Measurements from ENCODE around the gene MRPL30. TPM values are rescaled to one million over a fixed set of nuclear protein-coding genes. Genes with fewer than 3 reads are reported as not detected.
"Not testable (repeated sequence)": the region's sequence is repeated elsewhere in the genome, so short reads cannot be mapped to it uniquely, and the experiment has no call there.

Gene MRPL30
- total and polyA plus RNA-seq, 2 donors from 2014 or later = 24.6 to 31.2 TPM

DNA sequence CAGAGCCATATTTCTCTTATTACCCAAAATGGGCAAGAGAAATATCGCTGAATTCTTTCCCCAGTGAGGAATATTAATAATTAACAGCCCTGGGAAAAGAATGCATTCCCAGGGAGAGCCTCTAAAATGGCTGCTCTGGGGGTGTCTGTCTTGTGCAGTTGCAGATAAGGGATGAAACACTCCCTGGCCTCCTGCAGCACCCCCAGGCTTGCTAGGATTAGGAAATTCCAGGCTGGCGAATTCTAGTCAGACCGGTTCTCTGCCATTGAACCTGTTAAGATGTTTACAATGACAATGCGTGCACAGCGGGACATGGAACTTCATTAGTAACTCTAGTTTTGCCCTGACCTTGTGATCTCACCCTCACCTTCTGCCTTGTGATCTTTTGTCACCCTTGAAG, 24.5 kb downstream of the MRPL30 start:
- no peaks in the 10 kb centered on the region for H3K4me1 ChIP-seq (ENCODE audit: control insufficient read depth in 2 of 3, insufficient read depth in 2 of 3, low read depth in 1 of 3, low read length in 3 of 3)
- no peak overlapping the region for H3K4me3 ChIP-seq (ENCODE audit: low read length in 3 of 3)
- TF ChIP-seq, protein P1, sequence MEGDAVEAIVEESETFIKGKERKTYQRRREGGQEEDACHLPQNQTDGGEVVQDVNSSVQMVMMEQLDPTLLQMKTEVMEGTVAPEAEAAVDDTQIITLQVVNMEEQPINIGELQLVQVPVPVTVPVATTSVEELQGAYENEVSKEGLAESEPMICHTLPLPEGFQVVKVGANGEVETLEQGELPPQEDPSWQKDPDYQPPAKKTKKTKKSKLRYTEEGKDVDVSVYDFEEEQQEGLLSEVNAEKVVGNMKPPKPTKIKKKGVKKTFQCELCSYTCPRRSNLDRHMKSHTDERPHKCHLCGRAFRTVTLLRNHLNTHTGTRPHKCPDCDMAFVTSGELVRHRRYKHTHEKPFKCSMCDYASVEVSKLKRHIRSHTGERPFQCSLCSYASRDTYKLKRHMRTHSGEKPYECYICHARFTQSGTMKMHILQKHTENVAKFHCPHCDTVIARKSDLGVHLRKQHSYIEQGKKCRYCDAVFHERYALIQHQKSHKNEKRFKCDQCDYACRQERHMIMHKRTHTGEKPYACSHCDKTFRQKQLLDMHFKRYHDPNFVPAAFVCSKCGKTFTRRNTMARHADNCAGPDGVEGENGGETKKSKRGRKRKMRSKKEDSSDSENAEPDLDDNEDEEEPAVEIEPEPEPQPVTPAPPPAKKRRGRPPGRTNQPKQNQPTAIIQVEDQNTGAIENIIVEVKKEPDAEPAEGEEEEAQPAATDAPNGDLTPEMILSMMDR (IDR thresholded peaks at IDR 0.05; ENCODE audit: borderline replicate concordance, extremely low read depth, insufficient read depth) = no peak
- H3K9ac ChIP-seq (ENCODE audit: low read length in 3 of 3) = no peak overlapping the region
- no peak for FAIRE-seq
- H3K27ac ChIP-seq (ENCODE audit: low read depth in 2 of 2, low read length in 2 of 2) = no peak overlapping the region
- no peak for DNase-seq
- no peaks in the 10 kb centered on the region for H3K27me3 ChIP-seq (ENCODE audit: control insufficient read depth, insufficient read depth, low read length)
- peaks cover 0 to 5% (median 0%) of the 10 kb centered on the region in 3 donors for H3K9me3 ChIP-seq (ENCODE audit: control insufficient read depth in 2 of 3, insufficient read depth in 1 of 3, low read length in 3 of 3)
- intact Hi-C loops (cut with DNase I) = no loop called here
- no peaks in the 10 kb centered on the region for H3K36me3 ChIP-seq (ENCODE audit: control insufficient read depth in 2 of 3, insufficient read depth in 3 of 3, low read length in 3 of 3)

DNA sequence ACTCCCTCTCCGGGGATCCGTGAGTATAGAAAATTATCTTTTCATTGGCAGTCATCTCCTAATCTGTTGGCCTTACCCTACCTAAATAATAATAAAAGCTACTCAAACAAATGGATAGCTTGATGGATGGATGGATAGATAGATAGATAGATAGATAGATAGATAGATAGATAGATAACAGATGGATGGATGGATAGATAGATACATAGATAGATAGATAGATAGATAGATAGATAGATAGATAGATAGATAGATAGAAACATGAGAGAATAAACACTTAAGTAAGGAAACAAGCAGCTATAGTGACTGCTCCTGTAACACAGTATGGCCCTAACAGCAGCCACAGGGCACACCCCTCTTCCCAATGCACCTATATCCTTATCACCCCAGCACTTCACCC, 35.1 kb downstream of the MRPL30 start:
- H3K9me3 ChIP-seq (ENCODE audit: control insufficient read depth in 2 of 3, insufficient read depth in 1 of 3, low read length in 3 of 3) = no peaks in the 10 kb centered on the region
- FAIRE-seq = no peak
- intact Hi-C loops (cut with DNase I) = no loop called here
- TF ChIP-seq, protein P1 (IDR thresholded peaks at IDR 0.05; ENCODE audit: borderline replicate concordance, extremely low read depth, insufficient read depth) = no peak
- H3K27me3 ChIP-seq (ENCODE audit: control insufficient read depth, insufficient read depth, low read length) = no peaks in the 10 kb centered on the region
- no peak overlapping the region for H3K4me3 ChIP-seq (ENCODE audit: low read length in 3 of 3)
- H3K9ac ChIP-seq (ENCODE audit: low read length in 3 of 3) = no peak overlapping the region
- no peaks in the 10 kb centered on the region for H3K4me1 ChIP-seq (ENCODE audit: control insufficient read depth in 2 of 3, insufficient read depth in 2 of 3, low read depth in 1 of 3, low read length in 3 of 3)
- H3K36me3 ChIP-seq (ENCODE audit: control insufficient read depth in 2 of 3, insufficient read depth in 3 of 3, low read length in 3 of 3) = no peaks in the 10 kb centered on the region
- no peak for DNase-seq
- no peak overlapping the region for H3K27ac ChIP-seq (ENCODE audit: low read depth in 2 of 2, low read length in 2 of 2)

DNA sequence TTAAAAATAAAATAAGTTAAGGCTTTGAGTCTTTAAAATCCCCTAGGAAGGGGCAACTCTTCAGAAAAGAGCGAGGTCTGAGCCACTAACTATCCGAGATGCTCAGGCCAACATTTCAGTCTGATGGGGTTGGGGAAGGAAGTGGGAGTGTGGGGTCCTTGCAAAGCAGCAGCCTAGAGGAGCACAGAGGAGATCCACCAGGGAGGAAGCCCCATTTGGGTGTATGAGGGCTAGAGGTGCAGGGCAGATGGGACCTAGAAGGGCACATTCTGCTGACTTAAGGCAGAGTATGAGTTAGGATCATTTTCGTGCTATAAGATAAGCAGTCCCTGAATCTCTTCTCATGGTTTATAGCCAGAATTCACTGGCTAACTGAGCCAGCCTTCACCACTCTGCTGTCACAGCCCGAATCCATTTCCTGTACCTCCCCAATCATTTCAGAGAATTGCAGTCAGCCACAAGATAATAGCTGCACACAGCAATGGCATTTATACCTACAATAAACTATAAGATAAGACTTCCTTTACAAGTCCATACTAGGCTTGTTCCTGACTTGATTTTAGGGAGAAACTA, 37.0 kb downstream of the MRPL30 start:
- no peak overlapping the region for H3K9ac ChIP-seq (ENCODE audit: low read length in 3 of 3)
- TF ChIP-seq, protein P1 (IDR thresholded peaks at IDR 0.05; ENCODE audit: borderline replicate concordance, extremely low read depth, insufficient read depth) = no peak
- H3K9me3 ChIP-seq (ENCODE audit: control insufficient read depth in 2 of 3, insufficient read depth in 1 of 3, low read length in 3 of 3) = no peaks in the 10 kb centered on the region
- H3K36me3 ChIP-seq (ENCODE audit: control insufficient read depth in 2 of 3, insufficient read depth in 3 of 3, low read length in 3 of 3) = no peaks in the 10 kb centered on the region
- intact Hi-C loops (cut with DNase I) = no loop called here
- no peak overlapping the region for H3K4me3 ChIP-seq (ENCODE audit: low read length in 3 of 3)
- DNase-seq (no peak), FAIRE-seq (no peak)
- no peaks in the 10 kb centered on the region for H3K27me3 ChIP-seq (ENCODE audit: control insufficient read depth, insufficient read depth, low read length)
- no peaks in the 10 kb centered on the region for H3K4me1 ChIP-seq (ENCODE audit: control insufficient read depth in 2 of 3, insufficient read depth in 2 of 3, low read depth in 1 of 3, low read length in 3 of 3)
- no peak overlapping the region for H3K27ac ChIP-seq (ENCODE audit: low read depth in 2 of 2, low read length in 2 of 2)

DNA sequence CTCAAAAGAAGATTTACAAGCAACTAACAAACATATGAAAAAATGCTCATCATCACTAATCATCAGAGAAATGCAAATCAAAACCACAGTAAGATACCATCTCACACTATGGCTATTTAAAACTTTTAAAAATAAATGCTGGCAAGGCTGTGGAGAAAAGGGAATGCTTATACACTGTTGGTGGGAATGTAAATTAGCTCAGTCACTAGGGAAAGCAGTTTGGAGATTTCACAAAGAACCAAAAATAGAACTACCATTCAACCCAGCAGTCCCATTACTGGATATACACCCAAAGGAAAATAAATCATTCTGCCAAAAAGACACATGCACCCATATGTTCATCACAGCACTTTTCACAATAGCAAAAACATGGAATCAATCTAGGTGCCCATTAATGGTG, 52.2 kb downstream of the MRPL30 start:
- H3K9ac ChIP-seq (ENCODE audit: low read length in 3 of 3); intact Hi-C loops (cut with DNase I); H3K27me3 ChIP-seq (ENCODE audit: control insufficient read depth, insufficient read depth, low read length); H3K4me1 ChIP-seq (ENCODE audit: control insufficient read depth in 2 of 3, insufficient read depth in 2 of 3, low read depth in 1 of 3, low read length in 3 of 3); H3K36me3 ChIP-seq (ENCODE audit: control insufficient read depth in 2 of 3, insufficient read depth in 3 of 3, low read length in 3 of 3); H3K27ac ChIP-seq (ENCODE audit: low read depth in 2 of 2, low read length in 2 of 2); H3K4me3 ChIP-seq (ENCODE audit: low read length in 3 of 3); H3K9me3 ChIP-seq (ENCODE audit: control insufficient read depth in 2 of 3, insufficient read depth in 1 of 3, low read length in 3 of 3); DNase-seq; FAIRE-seq: not testable (repeated sequence)
